Fibroblast of villous mesenchyme (primary cell): ENCODE data around the gene GRIK3. TPM values are rescaled to one million over a fixed set of nuclear protein-coding genes. Genes with fewer than 3 reads are reported as not detected.

Experiments used
- DNase-seq: peaks from one replicate; pipeline ENCODE4 v3.0.0-alpha.2; 2010; ENCODE audit warnings: low read depth
- H3K4me3 ChIP-seq: 2 replicates; pipeline ENCODE4 v1.5.1; 2011; ENCODE audit warnings: low read depth, mild to moderate bottlenecking, low read length
- CTCF ChIP-seq: IDR thresholded peaks from 2 replicates; pipeline ENCODE4 v1.5.1; 2012; ENCODE audit warnings: low read depth, mild to moderate bottlenecking, low read length; ENCODE audit not compliant: insufficient read depth
- total RNA-seq: library from RNA; depleted of rRNA; stranded (reverse); fragments of >200 nt; gene quantifications from 2 replicates; pipeline ENCODE4 v1.2.3, GENCODE V29; 2012

The GRIK3 gene
- total RNA-seq, 1 donor, result not detected

- no peak for DNase-seq
- H3K4me3 ChIP-seq, result no peak overlapping the region
- no peak for TF ChIP-seq CTCF
Observed at GRCh38 chr1:36882536-36883285, 151.6 kb downstream of the GRIK3 start.

GRCh38 chr1:36881541-36881940 lies 152.8 kb downstream of the GRIK3 start:
- no peak for DNase-seq
- TF ChIP-seq CTCF, result no peak
- no peak overlapping the region for H3K4me3 ChIP-seq

GRCh38 chr1:36881068-36881405 lies 153.3 kb downstream of the GRIK3 start:
- no peak for TF ChIP-seq CTCF
- no peak overlapping the region for H3K4me3 ChIP-seq
- no peak for DNase-seq

- TF ChIP-seq CTCF, result no peak
- H3K4me3 ChIP-seq, result no peak overlapping the region
- DNase-seq, result no peak
Observed at GRCh38 chr1:36880155-36881067, 153.9 kb downstream of the GRIK3 start.

- no peak for DNase-seq
- no peak overlapping the region for H3K4me3 ChIP-seq
- no peak for TF ChIP-seq CTCF
Observed at GRCh38 chr1:36879613-36880012, 154.7 kb downstream of the GRIK3 start.

- DNase-seq, result no peak
- TF ChIP-seq CTCF, result no peak
- H3K4me3 ChIP-seq, result no peak overlapping the region
Observed at GRCh38 chr1:36876990-36877389, 157.3 kb downstream of the GRIK3 start.
